IMR-90 (cell line): ENCODE measurements around the gene DARS1.

Source experiments
- BHLHE40 ChIP-seq: fragments of 150-350 bp; IDR thresholded peaks from 2 replicates; pipeline ENCODE4 v1.6.1; 2016; ENCODE audit warnings: mild to moderate bottlenecking, low read depth, low read length
- CHD1 ChIP-seq: IDR thresholded peaks from 2 replicates; pipeline ENCODE4 v1.6.1; 2012; ENCODE audit warnings: low read depth, low read length, improper control_type of control experiment
- CTCF ChIP-seq: conservative IDR thresholded peaks from 2 replicates; pipeline ENCODE4 v1.5.1; 2012; ENCODE audit warnings: mild to moderate bottlenecking, low read depth, low read length, improper control_type of control experiment
- ELK1 ChIP-seq: fragments of 150-350 bp; IDR thresholded peaks from 2 replicates; pipeline ENCODE4 v1.6.1; 2016; ENCODE audit warnings: low read depth, mild to moderate bottlenecking, low read length, moderate library complexity, borderline replicate concordance
- FOS ChIP-seq: fragments of 150-350 bp; IDR thresholded peaks from 2 replicates; pipeline ENCODE4 v1.6.1; 2016; ENCODE audit warnings: low read depth, low read length
- MAFK ChIP-seq: IDR thresholded peaks from 2 replicates; pipeline ENCODE4 v1.6.1; 2012; ENCODE audit warnings: low read depth, low read length, improper control_type of control experiment
- MXI1 ChIP-seq: IDR thresholded peaks from 2 replicates; pipeline ENCODE4 v1.6.1; 2012; ENCODE audit warnings: low read depth, mild to moderate bottlenecking, low read length, moderate library complexity, borderline replicate concordance
- POLR2A ChIP-seq: IDR thresholded peaks from 2 replicates; pipeline ENCODE4 v1.6.1; 2012; ENCODE audit warnings: mild to moderate bottlenecking, low read depth, low read length
- RAD21 ChIP-seq: IDR thresholded peaks from 2 replicates; pipeline ENCODE4 v1.6.1; 2012; ENCODE audit warnings: low read length, improper control_type of control experiment
- RCOR1 ChIP-seq: IDR thresholded peaks from 2 replicates; pipeline ENCODE4 v1.6.1; 2012; ENCODE audit warnings: mild to moderate bottlenecking, low read length, improper control_type of control experiment; ENCODE audit not compliant: insufficient replicate concordance
- RFX5 ChIP-seq: IDR thresholded peaks from 2 replicates; pipeline ENCODE4 v1.8.0; 2012; ENCODE audit warnings: low read depth, mild to moderate bottlenecking, low read length, moderate library complexity
- SMC3 ChIP-seq: fragments of 150-350 bp; IDR thresholded peaks from 2 replicates; pipeline ENCODE4 v1.6.1; 2016; ENCODE audit warnings: low read depth, mild to moderate bottlenecking, antibody characterized with exemption, low read length, moderate library complexity
- USF2 ChIP-seq: fragments of 150-350 bp; IDR thresholded peaks from 2 replicates; pipeline ENCODE4 v1.6.1; 2017; ENCODE audit warnings: mild to moderate bottlenecking, antibody characterized with exemption, low read length, low read depth

- no peak for TF ChIP-seq CTCF
- no peak for TF ChIP-seq POLR2A
- TF ChIP-seq BHLHE40, result no peak
- no peak for TF ChIP-seq MAFK
- no peak for TF ChIP-seq SMC3
- no peak for TF ChIP-seq FOS
- TF ChIP-seq RAD21, result no peak
- TF ChIP-seq RCOR1, result no peak
- TF ChIP-seq USF2, result no peak
- no peak for TF ChIP-seq MXI1
- TF ChIP-seq ELK1, result no peak
- no peak for TF ChIP-seq CHD1
- TF ChIP-seq RFX5, result no peak
Measured at GRCh38 chr2:136004965-136005364, 19.5 kb upstream of the DARS1 start.
